Fibroblast of skin of back (primary cell): ENCODE results near the gene PMEL. TPM values are rescaled to one million over a fixed set of nuclear protein-coding genes. Genes with fewer than 3 reads are reported as not detected.
"Not testable (repeated sequence)": the region's sequence is repeated elsewhere in the genome, so short reads cannot be mapped to it uniquely, and the experiment has no call there.

Source experiments
- DNase-seq: peaks from one replicate; pipeline ENCODE4 v3.0.0-alpha.2; 2013
- polyA plus RNA-seq, 2 experiments: library from polyadenylated mRNA; unstranded; fragments of 120-200 nt; gene quantifications; one replicate each; pipeline ENCODE4 v1.2.1, GENCODE V29; 2013; ENCODE audit not compliant: insufficient read length in 2 of 2

Gene PMEL
- 0.41 TPM for polyA plus RNA-seq (2013, experiment 1 of 2; ENCODE audit: insufficient read length)
- 0.28 TPM for polyA plus RNA-seq (2013, experiment 2 of 2; ENCODE audit: insufficient read length)

- peak; percentile 4 for DNase-seq
Observed at GRCh38 chr12:55965941-55966407, at the start of gene PMEL. PMEL (minus strand) TSS chr12:55966042; CDS start chr12:55966011, 31 bp downstream.

- DNase-seq, result no peak
Observed at GRCh38 chr12:56014205-56014604, 48.4 kb upstream of the PMEL start.

GRCh38 chr12:56013482-56013881, 47.6 kb upstream of the PMEL start:
- DNase-seq, result no peak

GRCh38 chr12:56011509-56012090, 45.8 kb upstream of the PMEL start:
- no peak for DNase-seq

- no peak for DNase-seq
Observed at GRCh38 chr12:56010111-56010570, 44.3 kb upstream of the PMEL start.

- DNase-seq, result peak; percentile 17
Observed at GRCh38 chr12:56007564-56008559, 42.0 kb upstream of the PMEL start.

- DNase-seq, result no peak
Observed at GRCh38 chr12:56004211-56004610, 38.4 kb upstream of the PMEL start.

- not testable (repeated sequence) for DNase-seq
Observed at GRCh38 chr12:56003376-56003775, 37.5 kb upstream of the PMEL start.

- DNase-seq, result no peak
Observed at GRCh38 chr12:56001487-56002100, 35.8 kb upstream of the PMEL start.

- DNase-seq, result not testable (repeated sequence)
Observed at GRCh38 chr12:55999999-56000540, 34.2 kb upstream of the PMEL start.

- not testable (repeated sequence) for DNase-seq
Observed at GRCh38 chr12:55999522-55999921, 33.7 kb upstream of the PMEL start.

- no peak for DNase-seq
Observed at GRCh38 chr12:55997535-55997859, 31.7 kb upstream of the PMEL start.

- peak; percentile 97 for DNase-seq
Observed at GRCh38 chr12:55996715-55997534, 31.1 kb upstream of the PMEL start, which contains the start of gene SUOX. SUOX (plus strand) TSS chr12:55997276; CDS start chr12:56002222, 4,946 bp downstream.

GRCh38 chr12:55996201-55996714, 30.4 kb upstream of the PMEL start:
- DNase-seq, result peak; percentile 70

- DNase-seq, result no peak
Observed at GRCh38 chr12:55995366-55995765, 29.5 kb upstream of the PMEL start.

GRCh38 chr12:55993230-55993853, 27.5 kb upstream of the PMEL start:
- no peak for DNase-seq

GRCh38 chr12:55991110-55991509, 25.3 kb upstream of the PMEL start:
- DNase-seq, result no peak

GRCh38 chr12:55985976-55986375, 20.1 kb upstream of the PMEL start:
- not testable (repeated sequence) for DNase-seq

GRCh38 chr12:55985341-55985740, 19.5 kb upstream of the PMEL start:
- DNase-seq, result no peak

GRCh38 chr12:55984861-55985260, 19.0 kb upstream of the PMEL start:
- no peak for DNase-seq
